Liver (tissue), 3 donors: ENCODE measurements around the gene OR1I1.

Source experiments
- JUND ChIP-seq, 2 donors: IDR thresholded peaks; 2 replicates each; pipeline ENCODE4 v1.6.1; 2016; ENCODE audit warnings: antibody characterized with exemption in 2 of 2
- TAF1 ChIP-seq: conservative IDR thresholded peaks from 2 replicates; pipeline ENCODE4 v1.6.1; 2016; ENCODE audit warnings: antibody characterized with exemption, mild to moderate bottlenecking
- TF ChIP-seq, protein P1 (sequence below): fragments of 150-350 bp; IDR thresholded peaks from 2 replicates; pipeline ENCODE4 v1.5.1; 2017; ENCODE audit warnings: improper control_type of control experiment, low read depth, low read length; ENCODE audit not compliant: missing input control
- donor health status: healthy.
- donor health status: healthy.

DNA sequence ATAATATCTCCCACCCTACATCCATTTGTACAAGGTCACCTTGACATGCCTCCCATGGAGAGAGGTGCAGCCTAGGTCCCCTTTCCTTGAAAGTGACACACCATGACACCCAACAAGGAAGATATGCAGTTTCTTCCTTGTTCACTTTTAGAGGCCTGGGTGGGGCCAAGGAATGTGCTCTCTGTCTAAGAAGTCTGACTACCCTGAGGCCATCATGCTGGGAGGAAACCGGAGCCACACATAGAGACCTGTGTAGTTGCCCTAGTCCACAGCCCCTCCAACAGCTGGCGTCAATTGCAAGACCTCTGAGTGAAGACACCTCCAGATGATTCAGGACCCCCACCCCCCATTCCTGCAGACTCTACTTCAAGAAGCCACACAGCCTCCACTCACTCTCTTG, 36.2 kb downstream of the OR1I1 start:
- TF ChIP-seq, protein P1, sequence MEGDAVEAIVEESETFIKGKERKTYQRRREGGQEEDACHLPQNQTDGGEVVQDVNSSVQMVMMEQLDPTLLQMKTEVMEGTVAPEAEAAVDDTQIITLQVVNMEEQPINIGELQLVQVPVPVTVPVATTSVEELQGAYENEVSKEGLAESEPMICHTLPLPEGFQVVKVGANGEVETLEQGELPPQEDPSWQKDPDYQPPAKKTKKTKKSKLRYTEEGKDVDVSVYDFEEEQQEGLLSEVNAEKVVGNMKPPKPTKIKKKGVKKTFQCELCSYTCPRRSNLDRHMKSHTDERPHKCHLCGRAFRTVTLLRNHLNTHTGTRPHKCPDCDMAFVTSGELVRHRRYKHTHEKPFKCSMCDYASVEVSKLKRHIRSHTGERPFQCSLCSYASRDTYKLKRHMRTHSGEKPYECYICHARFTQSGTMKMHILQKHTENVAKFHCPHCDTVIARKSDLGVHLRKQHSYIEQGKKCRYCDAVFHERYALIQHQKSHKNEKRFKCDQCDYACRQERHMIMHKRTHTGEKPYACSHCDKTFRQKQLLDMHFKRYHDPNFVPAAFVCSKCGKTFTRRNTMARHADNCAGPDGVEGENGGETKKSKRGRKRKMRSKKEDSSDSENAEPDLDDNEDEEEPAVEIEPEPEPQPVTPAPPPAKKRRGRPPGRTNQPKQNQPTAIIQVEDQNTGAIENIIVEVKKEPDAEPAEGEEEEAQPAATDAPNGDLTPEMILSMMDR = no peak
- TF ChIP-seq TAF1 (no peak), JUND (IDR thresholded peaks at IDR 0.05) (no peak)
